Urinary bladder (tissue), 4 donors: ENCODE data around the gene AKAIN1. TPM values are rescaled to one million over a fixed set of nuclear protein-coding genes. Genes with fewer than 3 reads are reported as not detected.

ENCODE experiments used
- DNase-seq: peaks from one replicate; pipeline ENCODE4 v3.0.0-alpha.2; 2015; ENCODE audit errors: extremely low spot score
- H3K27ac ChIP-seq: one replicate; pipeline ENCODE4 v1.5.1; 2013; ENCODE audit warnings: low read depth, mild to moderate bottlenecking, moderate library complexity
- H3K36me3 ChIP-seq: one replicate; pipeline ENCODE4 v1.6.1; 2013; ENCODE audit warnings: mild to moderate bottlenecking, moderate library complexity; ENCODE audit not compliant: insufficient read depth
- H3K4me1 ChIP-seq: one replicate; pipeline ENCODE4 v1.6.1; 2013; ENCODE audit warnings: mild to moderate bottlenecking, moderate library complexity; ENCODE audit not compliant: insufficient read depth
- H3K4me3 ChIP-seq: one replicate; pipeline ENCODE4 v1.5.1; 2013; ENCODE audit warnings: low read depth, low read length
- WGBS: extraction: QIAGEN DNeasy Blood & Tissue Kit; methylation state at CpG from one replicate; pipeline ENCODE4 v1.1.7; 2013; 5-methylcytosine and 5-hydroxymethylcytosine counted together
- polyA plus RNA-seq: library from polyadenylated mRNA; stranded (reverse); fragments of 200-250 nt; gene quantifications from one replicate; pipeline ENCODE4 v1.2.3, GENCODE V29; 2013
- total RNA-seq: library from RNA; depleted of rRNA; stranded (reverse); fragments of >200 nt; gene quantifications from one replicate; pipeline ENCODE4 v1.2.3, GENCODE V29; 2014
- donor health status: healthy with polysubstance abuse.
- donor health status: healthy.

The AKAIN1 gene
- total and polyA plus RNA-seq, 2 donors: 0.41 TPM; not detected in 1

GRCh38 chr18:5178519-5178918 lies 18.5 kb downstream of the AKAIN1 start:
- no peak overlapping the region for H3K27ac ChIP-seq
- H3K4me1 ChIP-seq: no peaks in the 10 kb centered on the region
- no peak overlapping the region for H3K4me3 ChIP-seq
- 79% methylated on average over 1 of the region's 1 CpG for WGBS
- H3K36me3 ChIP-seq: no peaks in the 10 kb centered on the region
- DNase-seq: no peak

DNA sequence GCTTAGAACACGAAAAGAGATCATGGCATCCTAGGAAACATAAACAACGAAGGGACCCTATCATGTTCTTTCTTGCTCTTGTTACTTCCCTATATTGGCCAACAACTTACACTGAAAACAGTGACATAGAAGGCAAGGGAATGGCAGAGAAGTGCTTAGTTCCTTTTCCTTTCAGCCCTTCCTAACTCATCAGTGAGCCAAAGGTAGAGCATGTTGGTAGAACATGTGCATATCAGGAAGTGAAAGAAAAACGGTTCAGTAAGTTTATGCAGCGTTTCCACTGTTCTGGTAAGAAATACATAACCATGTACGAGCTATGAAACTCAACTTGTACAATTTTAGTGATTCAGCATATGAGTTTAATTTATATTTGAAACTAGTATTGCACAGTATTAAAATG lies 21.7 kb downstream of the AKAIN1 start:
- H3K27ac ChIP-seq: no peak overlapping the region
- 74% methylated on average over 5 of the region's 5 CpGs for WGBS
- no peak for DNase-seq
- no peak overlapping the region for H3K4me3 ChIP-seq
- H3K36me3 ChIP-seq: no peaks in the 10 kb centered on the region
- no peaks in the 10 kb centered on the region for H3K4me1 ChIP-seq

DNA sequence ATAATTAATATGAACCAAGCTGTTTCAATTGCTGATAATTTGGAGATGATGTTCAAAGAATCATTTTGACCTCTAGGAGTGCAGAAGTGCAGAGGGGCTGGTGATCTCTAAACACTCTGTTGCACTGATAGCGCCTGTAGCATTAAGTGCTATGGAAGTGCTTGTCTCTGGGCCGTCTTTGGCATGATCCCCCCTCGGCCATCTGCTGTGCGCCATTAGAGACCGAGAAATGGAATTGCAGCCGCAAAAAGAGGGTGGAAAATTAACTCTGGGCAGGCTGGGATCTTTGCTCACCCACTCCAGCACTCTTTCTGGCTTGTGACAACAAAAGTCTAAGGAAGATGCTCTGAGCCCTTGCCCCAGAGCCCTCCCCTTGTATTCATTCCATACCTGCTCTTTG lies 23.4 kb downstream of the AKAIN1 start:
- H3K27ac ChIP-seq: no peak overlapping the region
- DNase-seq: no peak
- WGBS: 77% methylated on average over 6 of the region's 6 CpGs
- H3K4me1 ChIP-seq: no peaks in the 10 kb centered on the region
- H3K36me3 ChIP-seq: no peaks in the 10 kb centered on the region
- H3K4me3 ChIP-seq: no peak overlapping the region

GRCh38 chr18:5173236-5173635 lies 23.8 kb downstream of the AKAIN1 start:
- Histone ChIP-seq H3K4me3 (no peak overlapping the region), H3K4me1 (no peaks in the 10 kb centered on the region), H3K36me3 (no peaks in the 10 kb centered on the region), H3K27ac (no peak overlapping the region)
- DNase-seq: no peak
- WGBS: 91% methylated on average over 2 of the region's 2 CpGs

- H3K4me1 ChIP-seq: no peaks in the 10 kb centered on the region
- DNase-seq: no peak
- 45% methylated on average over 2 of the region's 2 CpGs for WGBS
- H3K36me3 ChIP-seq: no peaks in the 10 kb centered on the region
- H3K27ac ChIP-seq: no peak overlapping the region
- no peak overlapping the region for H3K4me3 ChIP-seq
These were observed 29.2 kb downstream of the AKAIN1 start for GRCh38 chr18:5167831-5168230.

GRCh38 chr18:5166606-5167280 lies 30.3 kb downstream of the AKAIN1 start:
- no peak for DNase-seq
- Histone ChIP-seq H3K4me3 (no peak overlapping the region), H3K36me3 (no peaks in the 10 kb centered on the region), H3K4me1 (no peaks in the 10 kb centered on the region), H3K27ac (no peak overlapping the region)
- WGBS: 47% methylated on average over 2 of the region's 2 CpGs

GRCh38 chr18:5164903-5165302 lies 32.2 kb downstream of the AKAIN1 start:
- DNase-seq: no peak
- H3K4me1 ChIP-seq: no peaks in the 10 kb centered on the region
- H3K36me3 ChIP-seq: no peaks in the 10 kb centered on the region
- H3K27ac ChIP-seq: no peak overlapping the region
- H3K4me3 ChIP-seq: no peak overlapping the region
- 53% methylated on average over 2 of the region's 2 CpGs for WGBS

DNA sequence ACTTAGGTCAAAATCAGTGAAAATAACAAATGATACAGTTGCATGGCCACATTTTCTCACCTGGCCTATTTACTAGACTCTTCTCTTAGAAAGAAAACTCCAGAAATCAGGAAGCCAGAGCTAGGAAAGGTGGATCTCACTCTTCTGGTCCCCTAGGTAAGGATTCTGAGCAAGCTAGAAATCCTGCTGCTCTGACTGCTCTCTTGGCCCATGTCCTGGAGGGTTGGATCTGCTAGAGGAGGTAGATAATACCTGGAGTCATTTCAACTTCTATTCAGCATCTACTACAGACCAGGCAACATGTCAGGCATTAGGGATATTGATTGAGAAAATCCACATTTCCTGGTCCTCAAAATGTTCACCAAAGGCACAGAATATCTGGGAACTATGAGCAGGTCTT lies 34.9 kb downstream of the AKAIN1 start:
- no peaks in the 10 kb centered on the region for H3K4me1 ChIP-seq
- H3K36me3 ChIP-seq: no peaks in the 10 kb centered on the region
- DNase-seq: no peak
- H3K4me3 ChIP-seq: no peak overlapping the region
- H3K27ac ChIP-seq: no peak overlapping the region

DNA sequence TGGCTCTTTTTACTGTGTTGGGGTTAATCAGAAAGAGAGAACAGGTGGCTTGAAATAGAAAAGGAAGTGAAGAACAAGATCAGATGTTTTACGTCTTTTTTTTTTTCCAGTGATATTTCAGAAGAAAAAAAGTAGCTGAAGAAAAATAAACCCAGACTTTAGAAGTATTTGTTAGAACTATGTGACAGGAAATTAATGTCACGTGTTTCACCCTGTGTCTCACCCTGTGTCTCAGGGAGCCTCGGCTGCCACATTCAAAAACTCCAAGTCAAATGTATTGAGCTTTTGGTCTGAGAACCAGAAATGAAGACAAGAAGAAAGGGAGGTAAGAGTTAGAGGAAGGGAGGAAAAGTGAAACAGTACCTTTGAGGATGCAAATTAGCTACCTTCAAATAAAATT lies 38.0 kb downstream of the AKAIN1 start:
- H3K36me3 ChIP-seq: no peaks in the 10 kb centered on the region
- 37% methylated on average over 3 of the region's 3 CpGs for WGBS
- H3K27ac ChIP-seq: no peak overlapping the region
- no peaks in the 10 kb centered on the region for H3K4me1 ChIP-seq
- H3K4me3 ChIP-seq: no peak overlapping the region
- DNase-seq: no peak

GRCh38 chr18:5158587-5158986 lies 38.5 kb downstream of the AKAIN1 start:
- no peak for DNase-seq
- WGBS: 60% methylated on average over 2 of the region's 2 CpGs
- no peak overlapping the region for H3K27ac ChIP-seq
- H3K4me1 ChIP-seq: no peaks in the 10 kb centered on the region
- H3K36me3 ChIP-seq: no peaks in the 10 kb centered on the region
- H3K4me3 ChIP-seq: no peak overlapping the region

DNA sequence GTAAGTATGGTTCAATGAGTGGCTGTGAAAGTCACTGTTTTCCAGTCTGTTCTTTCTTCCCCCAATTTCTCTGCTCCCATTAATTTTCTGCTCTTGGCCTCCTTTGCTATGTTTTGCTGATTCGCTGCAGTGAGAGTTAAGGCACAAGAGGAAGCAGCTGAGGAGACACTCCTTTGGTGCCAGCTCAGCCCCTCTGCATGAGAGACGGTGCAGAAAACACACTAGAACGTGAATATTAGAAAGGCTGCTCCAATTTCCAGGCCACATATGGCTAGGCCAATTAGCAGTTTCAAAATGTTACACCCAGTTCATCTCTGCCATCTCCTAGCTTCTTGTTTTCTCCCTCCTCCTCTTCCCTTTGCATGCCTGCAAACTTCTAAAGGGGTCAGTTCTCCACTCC lies 38.9 kb downstream of the AKAIN1 start:
- H3K4me3 ChIP-seq: no peak overlapping the region
- no peaks in the 10 kb centered on the region for H3K4me1 ChIP-seq
- 39% methylated on average over 3 of the region's 3 CpGs for WGBS
- no peaks in the 10 kb centered on the region for H3K36me3 ChIP-seq
- no peak overlapping the region for H3K27ac ChIP-seq
- DNase-seq: no peak

- no peak for DNase-seq
- Histone ChIP-seq H3K4me3 (no peak overlapping the region), H3K36me3 (no peaks in the 10 kb centered on the region), H3K4me1 (no peaks in the 10 kb centered on the region), H3K27ac (no peak overlapping the region)
- WGBS: 35% methylated on average over 5 of the region's 5 CpGs
These were observed 41.2 kb downstream of the AKAIN1 start for GRCh38 chr18:5155907-5156287.

DNA sequence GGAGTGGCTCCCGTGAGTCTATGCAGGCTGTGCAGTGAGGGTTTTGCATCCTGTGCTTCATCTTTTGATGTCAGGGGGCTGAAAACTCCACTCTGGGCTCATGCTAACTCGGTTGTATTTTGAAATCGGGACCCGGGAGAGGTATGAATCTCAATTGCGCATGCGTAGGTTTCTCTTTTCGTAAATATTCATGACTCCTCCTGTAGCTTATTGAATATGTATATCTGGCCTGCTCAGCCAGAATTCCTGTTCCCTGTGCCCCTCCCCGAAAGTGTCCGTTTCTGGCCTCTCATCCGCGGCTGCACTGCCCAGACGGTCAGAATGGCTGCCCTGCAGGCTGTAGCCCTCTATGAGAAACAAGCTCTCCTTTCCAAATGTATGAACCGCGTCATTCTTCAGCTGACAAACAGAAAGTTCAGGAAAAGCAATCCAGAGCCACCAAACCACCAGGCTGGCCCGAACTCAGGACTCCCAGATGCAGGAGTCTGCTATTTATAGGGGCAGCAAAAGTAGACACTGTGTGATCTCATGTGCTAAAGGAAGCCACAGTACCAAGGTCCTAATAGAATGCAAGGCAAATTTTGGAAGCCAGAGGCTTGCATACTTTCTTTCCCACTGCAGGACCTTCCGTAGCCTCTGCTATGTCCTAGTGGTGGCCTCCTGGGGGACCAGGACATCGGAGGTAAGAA lies 41.7 kb downstream of the AKAIN1 start:
- WGBS: 78% methylated on average over 17 of the region's 17 CpGs
- Histone ChIP-seq H3K36me3 (no peaks in the 10 kb centered on the region), H3K4me1 (no peaks in the 10 kb centered on the region), H3K27ac (no peak overlapping the region), H3K4me3 (no peak overlapping the region)
- no peak for DNase-seq

- H3K27ac ChIP-seq: no peak overlapping the region
- no peaks in the 10 kb centered on the region for H3K36me3 ChIP-seq
- WGBS: 76% methylated on average over 6 of the region's 6 CpGs
- no peak for DNase-seq
- no peaks in the 10 kb centered on the region for H3K4me1 ChIP-seq
- H3K4me3 ChIP-seq: no peak overlapping the region
These were observed 44.6 kb downstream of the AKAIN1 start for GRCh38 chr18:5152343-5153020.
